IPS-15b (cell line): ENCODE data around the gene MCM7.

Source experiments
- H3K27me3 ChIP-seq: one replicate; pipeline ENCODE4 v1.6.1; 2013; ENCODE audit warnings: low read length; ENCODE audit not compliant: control insufficient read depth, insufficient read depth
- H3K36me3 ChIP-seq: one replicate; pipeline ENCODE4 v1.6.1; 2013; ENCODE audit warnings: low read length; ENCODE audit not compliant: control insufficient read depth, insufficient read depth
- H3K4me1 ChIP-seq: one replicate; pipeline ENCODE4 v1.6.1; 2013; ENCODE audit warnings: mild to moderate bottlenecking, low read length; ENCODE audit not compliant: control insufficient read depth, insufficient read depth
- H3K4me3 ChIP-seq: one replicate; pipeline ENCODE4 v1.5.1; 2013; ENCODE audit warnings: low read depth, low read length
- H3K9ac ChIP-seq: one replicate; pipeline ENCODE4 v1.6.1; 2013; ENCODE audit warnings: low read depth, mild to moderate bottlenecking, low read length
- H3K9me3 ChIP-seq: one replicate; pipeline ENCODE4 v1.6.1; 2013; ENCODE audit warnings: mild to moderate bottlenecking, low read length; ENCODE audit not compliant: control insufficient read depth, insufficient read depth

The MCM7 gene

DNA sequence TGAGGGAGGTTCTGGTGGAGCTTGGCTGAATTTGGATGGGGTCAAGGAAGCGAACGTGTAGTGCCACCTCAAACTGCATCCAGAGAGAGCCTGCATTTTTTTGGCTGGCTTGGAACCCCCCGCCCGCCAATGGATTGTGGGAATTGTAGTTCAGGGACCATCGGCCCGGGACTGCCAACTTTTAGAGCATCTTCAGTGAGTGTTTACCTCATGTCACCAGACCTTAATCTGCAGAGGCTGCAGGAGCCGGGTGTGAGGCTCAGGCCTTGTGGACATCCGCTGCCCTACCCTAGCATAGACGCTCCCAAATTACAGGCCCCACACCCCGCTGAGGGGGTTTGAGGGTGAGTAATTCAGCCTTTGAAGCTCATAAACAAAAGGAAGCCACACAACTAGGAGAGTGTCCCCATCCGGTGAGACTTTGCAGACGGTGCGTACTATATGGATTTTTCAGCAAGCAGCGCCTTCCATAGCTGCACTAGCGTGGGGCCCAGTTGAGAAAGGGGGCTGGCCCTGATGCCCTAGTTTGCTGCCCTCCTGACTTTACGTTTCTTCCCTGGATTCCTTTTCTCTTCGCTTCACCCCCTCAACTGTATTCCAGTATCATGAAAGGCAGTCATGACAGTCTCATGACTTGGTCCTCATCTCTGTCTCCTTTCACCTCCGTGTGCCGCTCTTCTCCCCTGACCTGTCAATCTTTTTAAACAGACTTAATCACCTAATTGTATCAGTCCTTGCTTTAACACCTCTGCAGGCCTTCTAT lies 19.0 kb upstream of the MCM7 start:
- Histone ChIP-seq H3K9ac (peak overlapping the region; percentile 27), H3K4me1 (peaks cover 4% of the 10 kb centered on the region), H3K4me3 (peak overlapping the region; percentile 95)

GRCh38 chr7:100119072-100119969 lies 18.1 kb upstream of the MCM7 start, which contains the start of the genes CNPY4 and TAF6:
TSS of gene CNPY4 (plus strand) at chr7:100119634. CDS start at chr7:100119745, 111 bp downstream.
TSS of gene TAF6 (minus strand) at chr7:100119358. CDS start at chr7:100114209, 5,149 bp downstream.
- H3K9ac ChIP-seq: peak within 1 kb of the TSS; percentile 93
- no peaks in the 10 kb centered on the region for H3K36me3 ChIP-seq
- peak within 1 kb of the TSS; percentile 95 for H3K4me3 ChIP-seq
- H3K27me3 ChIP-seq: no peaks in the 10 kb centered on the region
- no peaks in the 10 kb centered on the region for H3K9me3 ChIP-seq
- H3K4me1 ChIP-seq: peaks cover 4% of the 10 kb centered on the region

More for the DNA sequence above, 19.0 kb upstream of the MCM7 start:
- Histone ChIP-seq H3K36me3 (no peaks in the 10 kb centered on the region), H3K27me3 (no peaks in the 10 kb centered on the region), H3K9me3 (no peaks in the 10 kb centered on the region)

- peaks cover 5% of the 10 kb centered on the region for H3K36me3 ChIP-seq
- peak overlapping the region; percentile 93 for H3K9ac ChIP-seq
- H3K4me1 ChIP-seq: peaks cover 4% of the 10 kb centered on the region
- H3K27me3 ChIP-seq: no peaks in the 10 kb centered on the region
- peak overlapping the region; percentile 95 for H3K4me3 ChIP-seq
- no peaks in the 10 kb centered on the region for H3K9me3 ChIP-seq
These were observed 17.3 kb upstream of the MCM7 start for GRCh38 chr7:100118388-100119071.

- Histone ChIP-seq H3K9me3 (no peaks in the 10 kb centered on the region), H3K4me3 (no peak overlapping the region), H3K9ac (no peak overlapping the region), H3K27me3 (no peaks in the 10 kb centered on the region), H3K4me1 (no peaks in the 10 kb centered on the region), H3K36me3 (peaks cover 33% of the 10 kb centered on the region)
These were observed 13.8 kb upstream of the MCM7 start for GRCh38 chr7:100115026-100115425.

DNA sequence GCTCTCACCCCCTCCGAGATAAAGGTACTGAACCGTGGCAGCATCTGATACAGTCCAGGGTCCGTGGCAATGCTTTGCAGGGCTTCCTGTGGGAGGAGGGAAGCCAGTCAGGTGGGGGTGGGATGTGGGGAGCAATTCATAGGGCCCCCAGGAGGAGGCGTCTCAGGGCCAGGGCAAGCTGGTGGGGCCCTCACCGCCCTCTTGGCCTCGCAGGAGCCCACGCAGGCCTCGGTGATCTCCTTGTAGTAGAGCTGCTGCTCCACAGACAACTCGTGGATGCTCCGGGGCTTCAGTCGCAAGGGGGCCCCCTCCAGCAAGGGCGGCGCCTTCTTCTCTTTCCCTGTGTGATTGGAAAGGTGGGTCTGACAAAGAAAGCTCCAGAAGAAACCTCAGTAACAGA lies 10.7 kb upstream of the MCM7 start:
- H3K4me3 ChIP-seq: no peak overlapping the region
- H3K4me1 ChIP-seq: no peaks in the 10 kb centered on the region
- H3K27me3 ChIP-seq: no peaks in the 10 kb centered on the region
- H3K36me3 ChIP-seq: peaks cover 52% of the 10 kb centered on the region
- no peaks in the 10 kb centered on the region for H3K9me3 ChIP-seq
- H3K9ac ChIP-seq: no peak overlapping the region

DNA sequence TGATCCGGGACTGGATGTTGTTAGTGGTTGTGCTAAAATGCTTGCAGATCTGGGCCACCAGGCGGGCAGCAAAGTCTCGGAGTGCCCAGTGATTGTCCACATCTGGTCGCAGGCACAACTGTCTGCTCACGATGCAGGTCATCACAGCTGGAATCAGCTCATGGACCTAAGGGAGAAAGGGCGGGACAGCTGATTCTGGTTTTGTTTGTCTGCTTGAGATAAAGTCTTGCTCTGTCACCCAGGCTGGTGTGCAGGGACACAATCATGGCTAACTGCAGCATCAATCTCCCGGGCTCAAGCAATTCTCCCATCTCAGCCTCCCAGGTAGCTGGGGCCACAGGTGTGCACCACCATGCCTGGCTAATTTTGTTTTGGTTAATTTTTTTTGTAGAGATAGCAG lies 10.0 kb upstream of the MCM7 start:
- Histone ChIP-seq H3K36me3 (peaks cover 58% of the 10 kb centered on the region), H3K9me3 (no peaks in the 10 kb centered on the region), H3K4me1 (no peaks in the 10 kb centered on the region), H3K27me3 (no peaks in the 10 kb centered on the region), H3K4me3 (no peak overlapping the region), H3K9ac (no peak overlapping the region)

DNA sequence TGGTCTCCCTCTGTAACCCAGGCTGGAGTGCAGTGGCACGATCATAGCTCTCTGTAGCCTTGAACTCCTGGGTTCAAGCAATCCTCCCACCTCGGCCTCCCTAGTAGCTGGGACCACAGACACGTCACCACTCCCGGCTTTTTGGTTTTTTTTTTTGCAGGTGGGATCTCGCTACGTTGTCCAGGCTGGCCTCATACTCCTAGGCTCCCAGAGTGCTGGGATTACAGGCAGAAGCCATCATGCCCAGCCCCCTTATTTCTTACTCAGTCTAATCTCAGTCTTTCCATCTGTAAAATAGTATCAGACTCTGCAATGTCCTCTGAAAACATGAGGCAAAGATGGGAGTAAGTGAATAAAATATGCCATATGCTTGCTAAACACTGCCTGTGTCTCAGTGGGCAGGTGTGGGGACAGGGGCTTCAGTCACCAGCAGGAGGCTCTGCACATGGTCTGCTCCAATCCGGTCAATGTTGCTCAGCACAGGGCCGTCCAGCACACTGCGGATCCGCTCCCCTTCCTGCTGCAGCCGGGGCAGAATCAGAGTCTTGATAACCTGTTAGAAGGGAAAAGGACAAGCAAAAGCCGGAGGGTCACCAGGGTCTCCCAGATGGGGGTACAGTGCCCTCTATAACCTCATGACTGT lies 8.4 kb upstream of the MCM7 start:
- Histone ChIP-seq H3K4me1 (no peaks in the 10 kb centered on the region), H3K36me3 (peaks cover 65% of the 10 kb centered on the region), H3K27me3 (no peaks in the 10 kb centered on the region), H3K4me3 (no peak overlapping the region), H3K9me3 (no peaks in the 10 kb centered on the region), H3K9ac (no peak overlapping the region)

DNA sequence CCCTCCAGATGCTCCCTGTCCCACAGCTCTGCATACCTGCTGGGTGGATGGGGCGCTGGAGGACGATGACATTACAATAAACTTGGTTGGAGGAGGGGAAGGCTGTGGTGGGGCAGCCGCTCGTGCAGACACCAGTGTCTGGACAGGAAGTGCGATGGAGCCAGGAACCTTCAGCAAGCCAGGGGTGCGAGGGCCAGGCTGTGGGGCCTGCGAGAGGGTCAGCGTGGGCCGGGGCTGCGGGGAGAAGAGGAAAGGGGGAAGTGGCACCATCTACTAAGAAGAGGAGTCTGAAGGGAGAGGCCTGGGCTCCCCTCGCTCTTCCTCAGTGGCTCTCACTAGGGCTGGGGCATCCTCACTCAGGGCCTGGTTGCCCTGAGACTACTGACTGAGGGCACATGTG lies 6.7 kb upstream of the MCM7 start:
- Histone ChIP-seq H3K4me3 (no peak overlapping the region), H3K9me3 (no peaks in the 10 kb centered on the region), H3K9ac (no peak overlapping the region), H3K4me1 (no peaks in the 10 kb centered on the region), H3K36me3 (peaks cover 62% of the 10 kb centered on the region), H3K27me3 (no peaks in the 10 kb centered on the region)

DNA sequence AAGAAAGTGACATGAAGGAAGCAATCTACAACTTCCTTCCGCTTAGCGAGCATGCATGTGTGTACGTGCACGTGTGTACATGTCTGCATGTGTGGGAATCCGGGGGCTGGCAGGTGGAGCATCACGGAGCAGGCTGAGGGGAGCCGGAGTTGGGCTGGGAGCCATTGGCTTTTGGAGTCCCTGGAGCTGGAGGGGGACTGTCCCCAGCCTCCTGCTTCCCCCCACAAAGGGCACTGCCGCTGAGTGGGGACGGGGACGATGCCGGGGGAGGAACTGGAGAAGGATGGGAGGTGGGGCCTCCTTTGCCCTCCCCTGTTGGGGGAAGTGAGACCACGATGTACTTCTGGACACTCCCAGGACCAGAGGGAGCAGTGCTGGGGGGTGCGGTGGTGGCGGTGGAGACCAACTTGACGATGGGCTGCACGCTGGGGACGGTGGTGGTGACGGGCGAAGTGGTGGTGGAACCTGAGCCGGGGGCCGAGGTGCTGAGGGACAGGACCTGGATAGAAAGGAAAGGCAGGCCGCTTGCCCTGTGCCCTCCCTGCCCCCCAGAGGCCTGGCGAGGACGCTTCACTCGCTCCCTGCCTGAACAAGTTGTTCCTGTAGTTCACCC lies 6.0 kb upstream of the MCM7 start:
- H3K9me3 ChIP-seq: no peaks in the 10 kb centered on the region
- peaks cover 56% of the 10 kb centered on the region for H3K36me3 ChIP-seq
- no peak overlapping the region for H3K4me3 ChIP-seq
- H3K9ac ChIP-seq: no peak overlapping the region
- H3K4me1 ChIP-seq: no peaks in the 10 kb centered on the region
- no peaks in the 10 kb centered on the region for H3K27me3 ChIP-seq

- no peaks in the 10 kb centered on the region for H3K27me3 ChIP-seq
- no peak overlapping the region for H3K9ac ChIP-seq
- H3K9me3 ChIP-seq: no peaks in the 10 kb centered on the region
- H3K36me3 ChIP-seq: peaks cover 51% of the 10 kb centered on the region
- no peaks in the 10 kb centered on the region for H3K4me1 ChIP-seq
- no peak overlapping the region for H3K4me3 ChIP-seq
These were observed 5.4 kb upstream of the MCM7 start for GRCh38 chr7:100106633-100107032.

DNA sequence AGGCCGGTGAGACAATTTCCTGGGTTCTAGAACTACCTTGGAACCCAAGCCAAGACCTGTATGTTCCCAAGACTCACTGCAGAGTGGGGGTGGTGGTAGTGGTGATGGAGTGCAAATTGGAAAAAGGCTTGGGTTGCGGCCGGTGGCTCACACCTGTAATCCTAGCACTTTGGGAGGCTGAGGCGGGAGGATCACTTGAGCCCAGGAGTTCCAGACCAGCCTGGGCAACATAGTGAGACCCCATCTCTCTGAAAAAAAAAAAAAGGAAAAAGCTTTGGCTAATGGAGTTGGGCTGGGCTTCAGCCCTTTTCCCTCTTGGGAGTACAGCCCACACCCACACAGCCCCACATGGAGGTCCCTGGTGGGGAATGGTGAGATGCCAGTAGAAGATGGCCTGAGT lies 4.3 kb upstream of the MCM7 start:
- Histone ChIP-seq H3K9me3 (no peaks in the 10 kb centered on the region), H3K36me3 (peaks cover 42% of the 10 kb centered on the region), H3K4me1 (no peaks in the 10 kb centered on the region), H3K9ac (no peak overlapping the region), H3K27me3 (no peaks in the 10 kb centered on the region), H3K4me3 (no peak overlapping the region)
